Breast epithelium (tissue), 4 donors: Measurements from ENCODE around the gene TARS2. TPM values are rescaled to one million over a fixed set of nuclear protein-coding genes. Genes with fewer than 3 reads are reported as not detected.
A peak's percentile ranks its signal among the peaks of the same experiment; 100 is the strongest.

ENCODE experiments used
- DNase-seq, 2 donors: peaks; one replicate each; pipeline ENCODE4 v3.0.0-alpha.2; 2019; ENCODE audit warnings: low spot score in 2 of 2
- H3K27ac ChIP-seq, 2 donors: fragments of 200-600 bp; sonication (generic) in 1 of 2; one replicate each; pipeline ENCODE4 v1.5.1; 2016 to 2019; ENCODE audit warnings: mild to moderate bottlenecking in 1 of 2
- H3K27me3 ChIP-seq, 2 donors: fragments of 200-600 bp; sonication (generic) in 1 of 2; one replicate each; pipeline versions ENCODE4 v1.5.1 to v1.6.0; 2017 to 2019; ENCODE audit warnings: control low read depth in 1 of 2, mild to moderate bottlenecking in 1 of 2
- H3K36me3 ChIP-seq: fragments of 200-600 bp; one replicate; pipeline ENCODE4 v1.5.1; 2019
- H3K4me1 ChIP-seq, 2 donors: fragments of 200-600 bp; sonication (generic); one replicate each; pipeline ENCODE4 v1.5.1; 2016 to 2019; ENCODE audit warnings: control low read depth in 1 of 2
- H3K4me3 ChIP-seq, 3 donors: fragments of 200-600 bp; sonication (generic); 1 replicate in 2 of 3; 2 replicates in 1 of 3; pipeline ENCODE4 v1.5.1; 2016 to 2019; ENCODE audit warnings: mild to moderate bottlenecking in 3 of 3, moderate library complexity in 2 of 3
- H3K9me3 ChIP-seq, 2 donors: fragments of 200-600 bp; sonication (generic) in 1 of 2; one replicate each; pipeline ENCODE4 v1.5.1; 2016 to 2019; ENCODE audit warnings: control low read depth in 1 of 2
- POLR2A ChIP-seq: fragments of 450-650 bp; IDR thresholded peaks from one replicate; pipeline ENCODE4 v1.6.1; 2016; ENCODE audit warnings: antibody characterized with exemption, mild to moderate bottlenecking, moderate library complexity
- POLR2AphosphoS5 ChIP-seq, 3 donors: sonication (generic); formaldehyde crosslinking; IDR thresholded peaks; one replicate each; pipeline ENCODE4 v1.6.1; 2017; ENCODE audit warnings: antibody characterized with exemption in 3 of 3
- intact Hi-C: fragments of 100-400 bp; cut with DNase I; formaldehyde crosslinking; loops from one replicate; pipeline ENCODE4 v1.15.1; 2023; ENCODE audit warnings: low total_unique reads
- total RNA-seq, 3 donors: library from RNA; depleted of rRNA; stranded (reverse); fragments of >200 nt; gene quantifications; one replicate each; pipeline ENCODE4 v1.1.0, GENCODE V29; 2016
- TF ChIP-seq, protein P1 (sequence below), 3 donors: fragments of 450-650 bp; IDR thresholded peaks; one replicate each; pipeline ENCODE4 v1.5.1; 2016 to 2017; ENCODE audit warnings: antibody characterized with exemption in 3 of 3, mild to moderate bottlenecking in 3 of 3, moderate library complexity in 3 of 3

The TARS2 gene
- total RNA-seq, 3 donors from 2014 or later, result 12.1 to 21.4 (median 19.9) TPM

- H3K4me1 ChIP-seq, result no peaks in the 10 kb centered on the region
- intact Hi-C loops, result no loop called here
- no peaks in the 10 kb centered on the region for H3K36me3 ChIP-seq
- H3K4me3 ChIP-seq, result no peak overlapping the region
- H3K9me3 ChIP-seq, result no peaks in the 10 kb centered on the region
- DNase-seq, result no peak
- H3K27me3 ChIP-seq, result no peaks in the 10 kb centered on the region
- no peak overlapping the region for H3K27ac ChIP-seq
- TF ChIP-seq, protein P1, sequence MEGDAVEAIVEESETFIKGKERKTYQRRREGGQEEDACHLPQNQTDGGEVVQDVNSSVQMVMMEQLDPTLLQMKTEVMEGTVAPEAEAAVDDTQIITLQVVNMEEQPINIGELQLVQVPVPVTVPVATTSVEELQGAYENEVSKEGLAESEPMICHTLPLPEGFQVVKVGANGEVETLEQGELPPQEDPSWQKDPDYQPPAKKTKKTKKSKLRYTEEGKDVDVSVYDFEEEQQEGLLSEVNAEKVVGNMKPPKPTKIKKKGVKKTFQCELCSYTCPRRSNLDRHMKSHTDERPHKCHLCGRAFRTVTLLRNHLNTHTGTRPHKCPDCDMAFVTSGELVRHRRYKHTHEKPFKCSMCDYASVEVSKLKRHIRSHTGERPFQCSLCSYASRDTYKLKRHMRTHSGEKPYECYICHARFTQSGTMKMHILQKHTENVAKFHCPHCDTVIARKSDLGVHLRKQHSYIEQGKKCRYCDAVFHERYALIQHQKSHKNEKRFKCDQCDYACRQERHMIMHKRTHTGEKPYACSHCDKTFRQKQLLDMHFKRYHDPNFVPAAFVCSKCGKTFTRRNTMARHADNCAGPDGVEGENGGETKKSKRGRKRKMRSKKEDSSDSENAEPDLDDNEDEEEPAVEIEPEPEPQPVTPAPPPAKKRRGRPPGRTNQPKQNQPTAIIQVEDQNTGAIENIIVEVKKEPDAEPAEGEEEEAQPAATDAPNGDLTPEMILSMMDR (IDR thresholded peaks at IDR 0.05), result no peak
- no peak for TF ChIP-seq POLR2AphosphoS5 (IDR thresholded peaks at IDR 0.05)
- no peak for TF ChIP-seq POLR2A
Measured at GRCh38 chr1:150484861-150485260, 2.4 kb upstream of the TARS2 start.

DNA sequence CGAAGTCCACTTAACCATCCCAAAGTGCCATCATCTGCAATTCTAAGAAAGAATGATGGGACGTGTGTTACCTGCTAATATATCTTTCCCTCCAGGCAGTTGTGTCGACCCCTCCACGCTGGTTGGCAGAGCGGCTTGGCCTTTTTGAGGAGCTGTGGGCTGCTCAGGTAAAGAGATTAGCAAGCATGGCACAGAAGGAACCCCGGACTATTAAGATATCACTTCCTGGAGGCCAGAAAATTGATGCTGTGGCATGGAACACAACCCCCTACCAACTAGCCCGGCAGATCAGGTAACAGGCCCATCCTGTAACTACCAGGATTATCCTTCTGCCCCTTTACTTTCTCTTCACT, 520 bp downstream of the TARS2 start:
- Histone ChIP-seq H3K36me3 (no peaks in the 10 kb centered on the region), H3K4me3 (peak overlapping the region; percentile 70 to 77 (median 76)), H3K27me3 (no peaks in the 10 kb centered on the region), H3K9me3 (no peaks in the 10 kb centered on the region), H3K27ac (peak overlapping the region; percentile 79 to 81), H3K4me1 (no peaks in the 10 kb centered on the region)
- no peak for DNase-seq
- intact Hi-C loops, result no loop called here
- TF ChIP-seq POLR2AphosphoS5 (IDR thresholded peaks at IDR 0.05), result no peak

GRCh38 chr1:150493175-150493574, 6.0 kb downstream of the TARS2 start:
- H3K27me3 ChIP-seq, result no peaks in the 10 kb centered on the region
- no peak overlapping the region for H3K27ac ChIP-seq
- no peak for DNase-seq
- H3K4me3 ChIP-seq, result no peak overlapping the region
- H3K9me3 ChIP-seq, result no peaks in the 10 kb centered on the region
- no peaks in the 10 kb centered on the region for H3K36me3 ChIP-seq
- intact Hi-C loops, result no loop called here
- TF ChIP-seq POLR2A, result no peak
- no peak for TF ChIP-seq POLR2AphosphoS5 (IDR thresholded peaks at IDR 0.05)
- TF ChIP-seq, protein P1 (IDR thresholded peaks at IDR 0.05), result no peak
- H3K4me1 ChIP-seq, result no peaks in the 10 kb centered on the region

DNA sequence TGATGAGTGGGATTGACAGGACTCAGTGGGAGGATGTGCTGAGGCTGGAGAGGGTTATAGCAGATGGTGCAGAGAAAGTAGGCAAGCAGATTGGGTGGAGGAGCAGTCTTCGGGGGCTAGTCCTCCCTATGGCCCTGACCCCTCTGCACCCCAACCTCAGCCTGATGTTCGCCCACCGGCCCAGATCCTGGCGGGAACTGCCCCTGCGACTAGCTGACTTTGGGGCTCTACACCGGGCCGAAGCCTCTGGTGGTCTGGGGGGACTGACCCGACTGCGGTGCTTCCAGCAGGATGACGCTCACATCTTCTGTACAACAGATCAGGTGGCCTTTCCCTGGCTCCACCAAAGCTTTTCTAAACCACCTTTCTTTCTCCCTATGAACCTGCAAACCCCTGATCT, 11.1 kb downstream of the TARS2 start:
- DNase-seq, result no peak
- Histone ChIP-seq H3K27ac (no peak overlapping the region), H3K4me3 (no peak overlapping the region), H3K36me3 (no peaks in the 10 kb centered on the region), H3K4me1 (no peaks in the 10 kb centered on the region), H3K9me3 (no peaks in the 10 kb centered on the region), H3K27me3 (no peaks in the 10 kb centered on the region)
- no peak for TF ChIP-seq POLR2A
- TF ChIP-seq POLR2AphosphoS5 (IDR thresholded peaks at IDR 0.05), result no peak
- TF ChIP-seq, protein P1 (IDR thresholded peaks at IDR 0.05), result no peak
- intact Hi-C loops, result no loop called here

GRCh38 chr1:150505431-150505830, 18.2 kb downstream of the TARS2 start:
- DNase-seq, result no peak
- TF ChIP-seq, protein P1 (IDR thresholded peaks at IDR 0.05), result no peak
- no peak for TF ChIP-seq POLR2AphosphoS5 (IDR thresholded peaks at IDR 0.05)
- no peak for TF ChIP-seq POLR2A
- H3K4me1 ChIP-seq, result no peaks in the 10 kb centered on the region
- no peaks in the 10 kb centered on the region for H3K36me3 ChIP-seq
- no peaks in the 10 kb centered on the region for H3K9me3 ChIP-seq
- no peak overlapping the region for H3K27ac ChIP-seq
- no peak overlapping the region for H3K4me3 ChIP-seq
- intact Hi-C loops, result no loop called here
- H3K27me3 ChIP-seq, result no peaks in the 10 kb centered on the region
